Activated effector memory CD4-positive, alpha-beta T cell treated with Interleukin-2 at 50 U/mL for 16 hours (primary cell): ENCODE data around the gene NAGA.

Experiments used
- DNase-seq: peaks from one replicate; pipeline ENCODE4 v3.0.0-alpha.2; 2020

The NAGA gene

DNA sequence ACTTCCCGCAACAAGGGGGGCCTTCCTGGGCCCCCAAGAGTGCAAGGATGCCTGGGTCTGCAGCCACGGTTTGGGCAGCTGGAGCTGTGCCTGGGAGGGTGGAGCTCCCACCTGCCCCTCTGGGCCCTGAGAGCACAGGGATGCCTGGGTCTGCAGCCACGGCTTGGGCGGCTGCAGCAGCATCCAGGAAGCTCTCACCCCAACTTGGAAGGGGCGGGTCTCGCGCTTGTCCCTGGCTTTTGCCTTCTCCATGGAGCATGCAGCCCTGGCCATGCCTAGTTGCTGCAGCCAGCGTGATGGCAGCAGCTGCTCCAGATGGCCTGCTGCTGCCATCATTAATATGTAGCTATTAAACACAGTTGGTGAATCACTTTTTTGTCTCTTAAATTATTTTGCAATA is 35.4 kb downstream of the NAGA start:
- DNase-seq: no peak

DNA sequence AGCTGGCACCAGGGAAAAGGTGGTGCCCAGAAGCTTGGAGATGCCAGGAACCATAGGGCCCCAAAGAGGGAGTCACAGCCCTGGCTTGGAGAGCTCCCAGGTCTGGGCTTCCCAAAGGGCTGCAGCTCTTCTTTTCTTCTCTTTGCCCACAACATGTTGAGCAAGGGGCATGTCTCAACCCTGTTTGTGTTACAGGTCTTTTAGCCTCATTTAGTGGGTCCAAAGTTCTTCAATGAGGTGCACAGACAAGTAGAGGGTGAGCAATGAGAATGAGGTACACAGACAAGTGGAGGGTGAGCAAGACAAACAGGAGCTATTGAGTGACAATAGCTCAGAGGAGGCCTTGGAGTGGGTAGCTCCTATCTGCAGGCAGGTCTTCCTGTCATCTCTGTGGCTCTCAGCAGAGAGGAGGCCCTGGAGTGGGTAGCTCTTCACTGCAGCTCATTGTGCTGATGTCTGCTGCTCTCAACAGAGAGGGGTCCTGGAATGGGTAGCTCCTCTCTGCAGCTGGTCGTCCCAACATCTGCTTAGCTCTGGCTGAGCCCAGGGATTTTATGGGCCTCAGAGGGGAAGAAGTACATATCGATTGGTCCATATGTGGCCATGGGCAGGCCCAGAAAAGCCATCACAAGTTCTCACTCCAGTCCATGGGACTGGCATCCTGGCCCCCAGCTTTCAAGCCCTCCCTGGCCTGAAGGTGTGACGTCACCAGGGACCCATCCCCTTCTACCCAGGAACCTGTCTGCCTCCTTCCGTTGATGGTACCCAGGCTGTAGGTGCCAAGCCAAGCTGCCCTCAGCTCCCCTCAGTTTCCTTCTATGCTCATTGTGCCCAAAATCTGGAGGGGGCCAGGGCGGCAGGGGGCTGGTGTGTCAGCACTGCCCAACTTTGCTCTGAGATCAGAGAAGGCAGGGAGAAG is 37.1 kb downstream of the NAGA start:
- DNase-seq: no peak

DNA sequence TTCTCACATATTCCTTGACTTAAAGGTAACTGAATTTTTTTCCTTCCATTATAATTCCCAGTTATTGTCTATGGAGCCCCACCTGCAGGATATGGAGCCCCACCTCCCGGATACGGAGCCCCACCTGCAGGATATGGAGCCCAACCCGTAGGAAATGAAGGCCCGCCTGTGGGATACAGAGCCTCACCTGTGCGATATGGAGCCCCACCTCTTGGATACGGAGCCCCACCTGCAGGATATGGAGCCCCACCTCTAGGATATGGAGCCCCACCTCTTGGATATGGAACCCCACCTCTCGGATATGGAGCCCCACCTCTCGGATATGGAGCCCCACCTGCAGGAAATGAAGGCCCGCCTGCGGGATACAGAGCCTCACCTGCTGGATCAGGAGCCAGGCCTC is 43.9 kb downstream of the NAGA start:
- no peak for DNase-seq

DNA sequence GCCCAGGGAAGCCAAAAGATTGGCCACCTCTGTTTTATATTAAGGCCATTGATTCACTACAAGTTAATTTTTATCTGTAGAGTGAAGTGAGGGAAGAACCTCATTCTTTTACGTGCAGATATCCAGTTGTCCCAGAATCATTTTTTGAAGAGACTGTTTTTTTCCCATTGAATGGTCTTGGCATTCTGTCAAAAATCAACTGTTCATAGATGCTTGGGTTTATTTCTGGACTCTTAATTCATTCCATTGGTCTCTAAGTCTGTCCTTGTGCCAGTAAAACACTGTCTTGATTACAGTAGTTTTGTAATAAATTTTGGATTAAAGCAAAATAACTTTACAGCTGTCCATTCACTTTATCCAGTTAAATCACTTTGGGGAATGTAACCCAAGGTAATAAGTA is 45.2 kb downstream of the NAGA start:
- no peak for DNase-seq

DNA sequence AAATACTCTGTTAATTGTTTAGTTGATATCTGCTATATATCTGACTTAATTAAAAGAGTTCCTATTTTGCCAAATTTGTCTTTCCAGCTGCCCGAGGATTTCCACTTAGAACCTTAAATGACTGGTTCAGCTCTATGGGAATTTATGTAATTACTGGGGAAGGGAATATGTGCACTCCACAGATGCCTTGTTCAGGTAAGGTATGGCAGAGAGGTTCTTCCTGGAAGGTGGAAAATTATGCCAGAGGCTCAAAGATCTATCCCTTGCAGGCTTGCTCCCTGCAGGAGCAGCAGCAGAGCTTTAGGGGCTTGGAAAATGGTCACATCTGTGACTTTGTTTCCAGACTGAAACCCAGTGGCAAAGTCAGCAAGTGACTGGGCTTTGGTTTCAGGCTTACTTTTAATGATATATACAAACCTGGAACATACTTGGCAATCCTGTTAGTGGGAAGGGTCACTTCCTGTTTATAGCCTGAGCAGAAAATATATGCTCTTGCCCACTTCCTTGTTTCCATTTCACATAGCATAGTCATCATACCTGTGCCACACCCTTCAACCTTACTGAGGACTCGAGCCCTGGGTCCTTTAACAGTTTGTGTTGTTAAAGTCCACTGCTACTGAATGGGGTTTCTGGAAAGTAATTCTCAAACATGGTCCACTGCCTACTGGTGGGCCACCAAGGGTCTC is 48.3 kb downstream of the NAGA start:
- no peak for DNase-seq

DNA sequence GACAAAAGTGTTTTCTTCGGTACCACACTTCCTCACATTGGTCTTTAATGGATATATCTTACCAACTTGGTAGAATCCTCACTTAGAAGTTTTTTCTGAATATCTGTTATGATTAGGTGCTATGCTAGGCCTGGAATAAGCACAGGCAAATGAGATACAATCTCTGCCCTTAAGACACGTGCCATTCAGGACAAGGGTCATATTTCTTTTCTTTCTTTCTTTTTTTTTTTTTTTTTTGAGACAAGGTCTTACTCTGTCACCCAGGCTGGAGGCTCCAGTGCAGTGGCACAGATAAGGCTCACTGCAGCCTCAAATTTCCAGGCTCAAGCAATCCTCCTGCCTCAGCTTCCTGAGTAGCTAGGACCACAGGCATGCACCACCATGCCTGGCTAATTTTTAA is 49.0 kb downstream of the NAGA start:
- no peak for DNase-seq

DNA sequence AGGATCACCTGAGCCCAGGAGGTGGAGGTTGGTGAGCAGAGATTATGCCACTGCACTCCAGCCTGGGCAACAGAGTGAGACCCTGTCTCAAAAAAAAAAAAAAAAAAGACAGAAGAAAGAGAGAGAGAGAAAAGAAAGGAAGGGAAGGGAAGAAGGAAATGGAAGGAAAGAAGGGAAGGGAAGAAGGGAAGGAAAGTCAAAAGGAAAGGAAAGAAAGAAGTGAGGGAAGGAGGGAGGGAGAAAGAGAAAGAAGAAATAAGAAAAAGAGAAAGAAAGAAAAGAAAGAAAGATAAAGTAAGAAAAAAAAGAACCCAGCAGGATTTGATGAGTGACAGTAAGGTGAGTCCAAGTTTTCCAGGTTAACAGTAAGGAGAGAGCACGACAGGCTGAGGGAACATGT is 52.4 kb downstream of the NAGA start:
- no peak for DNase-seq

DNA sequence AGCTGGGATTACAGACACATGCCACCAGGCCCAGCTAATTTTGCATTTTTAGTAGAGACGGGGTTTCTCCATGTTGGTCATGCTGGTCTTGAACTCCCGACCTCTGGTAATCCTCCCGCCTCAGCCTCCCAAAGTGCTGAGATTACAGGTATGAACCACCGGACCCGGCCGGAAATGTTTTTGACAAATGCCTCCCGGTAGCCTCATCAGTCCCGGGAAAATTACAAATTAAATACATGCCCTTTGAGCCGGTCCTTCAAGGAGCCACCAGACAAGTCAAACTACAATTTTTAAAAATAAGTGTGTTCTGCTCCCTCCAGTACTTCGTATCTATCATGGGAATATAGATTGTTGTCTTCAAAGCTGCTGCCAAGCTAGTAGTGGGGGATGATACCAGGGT is 54.5 kb downstream of the NAGA start:
- DNase-seq: no peak

DNA sequence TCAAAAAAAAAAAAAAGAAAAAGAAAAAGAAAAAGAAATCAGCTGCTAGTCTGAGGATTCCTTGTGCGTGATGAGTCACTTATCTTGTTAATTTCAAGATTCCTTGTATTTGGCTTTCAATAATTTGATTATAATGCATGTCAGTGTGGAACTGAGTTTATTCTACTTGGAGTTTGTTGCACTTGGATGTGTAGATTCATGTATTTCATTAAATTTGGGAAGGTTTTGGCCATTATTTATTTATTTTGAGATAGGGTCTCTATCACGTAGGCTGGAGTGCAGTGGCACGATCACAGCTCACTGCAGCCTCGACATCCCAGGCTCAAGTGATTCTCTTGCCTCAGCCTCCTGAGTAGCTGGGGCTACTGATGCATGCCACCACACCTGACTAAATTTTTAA is 57.2 kb downstream of the NAGA start:
- DNase-seq: no peak

DNA sequence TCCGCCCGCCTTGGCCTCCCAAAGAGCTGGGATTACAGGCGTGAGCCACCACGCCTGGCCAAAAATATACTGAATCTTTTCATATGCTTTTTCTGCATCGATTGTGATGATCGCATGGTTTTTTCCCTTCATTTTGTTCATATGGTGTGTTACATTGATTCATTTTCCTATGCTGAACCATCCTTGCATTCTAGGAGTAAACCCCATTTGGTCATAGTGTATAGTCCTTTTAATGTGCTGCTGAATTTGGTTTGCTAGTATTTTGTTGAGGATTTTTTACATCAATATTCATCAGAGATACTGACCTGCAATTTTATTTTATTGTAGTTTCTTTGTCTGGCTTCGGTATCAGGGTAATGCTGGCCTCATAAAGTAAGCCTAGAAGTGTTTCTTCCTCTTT is 59.8 kb downstream of the NAGA start:
- no peak for DNase-seq
